CD4-positive, alpha-beta T cell (primary cell): ENCODE measurements around the gene AKAP17A. TPM values are rescaled to one million over a fixed set of nuclear protein-coding genes. Genes with fewer than 3 reads are reported as not detected.

ENCODE experiments used
- ATAC-seq: fragments of 200-7000 bp; cut with Tn5 transposase; one replicate; pipeline ENCODE4 v1.10.0; 2022; ENCODE audit warnings: mild to moderate bottlenecking; ENCODE audit not compliant: poor library complexity
- CTCF ChIA-PET: fragments of 350-600 bp; sonication (Branson Sonifier 250); formaldehyde crosslinking; loops from one replicate; lab custom pipeline; 2021; ENCODE audit warnings: antibody characterized with exemption, inconsistent platforms; lab: Charles Lee
- POLR2A ChIA-PET: fragments of 350-600 bp; sonication (Branson Sonifier 250); formaldehyde crosslinking; loops from one replicate; lab custom pipeline; 2021; ENCODE audit warnings: antibody characterized with exemption, inconsistent platforms; lab: Charles Lee
- DNase-seq, 14 experiments: peaks; one replicate each; pipeline ENCODE4 v3.0.0-alpha.2; 2013 to 2020; ENCODE audit warnings: mixed read lengths in 2 of 14
- H3K27ac ChIP-seq, 2 donors: one replicate each; pipeline versions ENCODE4 v1.5.1 to v1.7.0; 2013; ENCODE audit warnings: low read length in 2 of 2, low read depth in 1 of 2, mild to moderate bottlenecking in 1 of 2
- H3K27me3 ChIP-seq, 2 experiments: 1 replicate in 1 of 2; 2 replicates in 1 of 2; pipeline versions ENCODE4 v1.6.1 to v1.7.0; 2013; ENCODE audit warnings: low read length in 2 of 2, control low read depth in 1 of 2, mild to moderate bottlenecking in 1 of 2, moderate library complexity in 1 of 2; ENCODE audit not compliant: insufficient read depth in 2 of 2, control insufficient read depth in 1 of 2
- H3K36me3 ChIP-seq: one replicate; pipeline ENCODE4 v1.6.1; 2013; ENCODE audit warnings: low read length, control low read depth; ENCODE audit not compliant: insufficient read depth
- H3K4me1 ChIP-seq: one replicate; pipeline ENCODE4 v1.6.1; 2013; ENCODE audit warnings: low read length, control low read depth; ENCODE audit not compliant: insufficient read depth
- H3K4me3 ChIP-seq: one replicate; pipeline ENCODE4 v1.5.1; 2013; ENCODE audit warnings: mild to moderate bottlenecking, low read length, moderate library complexity
- H3K9me3 ChIP-seq, 2 experiments: 1 replicate in 1 of 2; 2 replicates in 1 of 2; pipeline versions ENCODE4 v1.6.1 to v1.7.0; 2013; ENCODE audit warnings: low read length in 2 of 2, mild to moderate bottlenecking in 2 of 2, control low read depth in 1 of 2, moderate library complexity in 1 of 2; ENCODE audit not compliant: control insufficient read depth in 1 of 2, insufficient read depth in 1 of 2
- H3K27ac Mint-ChIP-seq: one replicate; pipeline ENCODE4 v1.8.0; 2020; ENCODE audit warnings: mixed read lengths
- H3K27me3 Mint-ChIP-seq: one replicate; pipeline ENCODE4 v1.8.0; 2021; ENCODE audit warnings: mixed read lengths
- H3K36me3 Mint-ChIP-seq: one replicate; pipeline ENCODE4 v1.8.0; 2021; ENCODE audit warnings: low read depth, mixed read lengths
- H3K4me1 Mint-ChIP-seq: one replicate; pipeline ENCODE4 v1.8.0; 2021; ENCODE audit warnings: low read depth, mixed read lengths
- H3K4me3 Mint-ChIP-seq: one replicate; pipeline ENCODE4 v1.8.0; 2020; ENCODE audit warnings: mild to moderate bottlenecking, mixed read lengths
- H3K9me3 Mint-ChIP-seq: one replicate; pipeline ENCODE4 v1.8.0; 2020; ENCODE audit warnings: mixed read lengths
- CTCF ChIP-seq: fragments of 200-600 bp; IDR thresholded peaks from one replicate; pipeline ENCODE4 v1.8.0; 2022; ENCODE audit warnings: antibody characterized with exemption, mild to moderate bottlenecking
- intact Hi-C, 2 experiments: fragments of 100-400 bp; cut with DNase I in 1 of 2; cut with micrococcal nuclease in 1 of 2; formaldehyde crosslinking; loops; one replicate each; pipeline versions ENCODE4 v1.15.1 to v1.9.0; 2023 to 2025; cut with DNase I, micrococcal nuclease
- total RNA-seq, 174 experiments: library from RNA in 2 of 174; stranded (reverse) in 2 of 174; gene quantifications; one replicate each; pipeline ENCODE4 v1.2.3 and lab custom pipeline; 2021 to 2026

AKAP17A gene
- total RNA-seq, 2 experiments from 2014 or later: 143 to 149 TPM

- DNase-seq: no peak
- no peak overlapping the region for H3K4me3 ChIP-seq
Measured at GRCh38 chrX:1589356-1590130, 1.9 kb upstream of the AKAP17A start.

GRCh38 chrX:1591863-1592469 is 562 bp downstream of the AKAP17A start:
- ATAC-seq: peak; percentile 9
- peaks cover 49% of the 10 kb centered on the region for H3K36me3 Mint-ChIP-seq
- H3K9me3 Mint-ChIP-seq: no peaks in the 10 kb centered on the region
- H3K27me3 Mint-ChIP-seq: no peaks in the 10 kb centered on the region
- Histone ChIP-seq H3K9me3 (no peaks in the 10 kb centered on the region), H3K27ac (peak overlapping the region; percentile 53 to 55), H3K4me1 (peaks cover 47% of the 10 kb centered on the region), H3K36me3 (peaks cover 38% of the 10 kb centered on the region), H3K27me3 (no peaks in the 10 kb centered on the region), H3K4me3 (peak overlapping the region; percentile 80)
- DNase-seq: peak in 4 of 14 experiments; percentile 7 to 53 (median 29)
- H3K4me1 Mint-ChIP-seq: peaks cover 39% of the 10 kb centered on the region
- CTCF ChIA-PET: no interaction called here
- intact Hi-C loops: loop anchor here (1.0 to 10.0 kb wide), 6 partner anchors 55 to 1015 kb away; partner anchors contain the start of genes SLC25A6 (in 2 of the 2) and P2RY8 (in 1 of the 2)
- TF ChIP-seq CTCF: no peak
- peak overlapping the region; percentile 90 for H3K27ac Mint-ChIP-seq
- POLR2A ChIA-PET: no interaction called here
- H3K4me3 Mint-ChIP-seq: peak overlapping the region; percentile 94

More at GRCh38 chrX:1589356-1590130, 1.9 kb upstream of the AKAP17A start:
- H3K4me1 Mint-ChIP-seq: peaks cover 31% of the 10 kb centered on the region
- Histone ChIP-seq H3K27ac (no peak overlapping the region), H3K36me3 (peaks cover 14% of the 10 kb centered on the region), H3K9me3 (no peaks in the 10 kb centered on the region), H3K4me1 (peaks cover 29% of the 10 kb centered on the region), H3K27me3 (no peaks in the 10 kb centered on the region)
- no peak overlapping the region for H3K4me3 Mint-ChIP-seq
- peak overlapping the region; percentile 73 for H3K27ac Mint-ChIP-seq
- ATAC-seq: no peak
- ChIA-PET POLR2A (no interaction called here), CTCF (no interaction called here)
- TF ChIP-seq CTCF: no peak
- H3K36me3 Mint-ChIP-seq: peaks cover 31% of the 10 kb centered on the region
- intact Hi-C loops: loop anchor here (2.0 to 10.0 kb wide), 4 partner anchors 53 to 1018 kb away; partner anchors contain the start of genes P2RY8 (in 1 of the 2) and SLC25A6 (in 1 of the 2)
- no peaks in the 10 kb centered on the region for H3K9me3 Mint-ChIP-seq
- no peaks in the 10 kb centered on the region for H3K27me3 Mint-ChIP-seq

- DNase-seq (peak in 4 of 14 experiments; percentile 6 to 41 (median 28)), ATAC-seq (no peak)
- Histone ChIP-seq H3K4me1 (peaks cover 50% of the 10 kb centered on the region), H3K4me3 (peak overlapping the region; percentile 80), H3K9me3 (no peaks in the 10 kb centered on the region), H3K27me3 (no peaks in the 10 kb centered on the region), H3K36me3 (peaks cover 44% of the 10 kb centered on the region), H3K27ac (peak overlapping the region; percentile 53 to 55)
- intact Hi-C loops: loop anchor here (2.0 to 10.0 kb wide), 4 partner anchors 200 to 1015 kb away; partner anchors contain the start of gene SLC25A6 (in 2 of the 2)
- H3K4me1 Mint-ChIP-seq: peaks cover 36% of the 10 kb centered on the region
- no peaks in the 10 kb centered on the region for H3K27me3 Mint-ChIP-seq
- ChIA-PET CTCF (no interaction called here), POLR2A (no interaction called here)
- peak overlapping the region; percentile 94 for H3K4me3 Mint-ChIP-seq
- peak overlapping the region; percentile 90 for H3K27ac Mint-ChIP-seq
- H3K36me3 Mint-ChIP-seq: peaks cover 56% of the 10 kb centered on the region
- H3K9me3 Mint-ChIP-seq: no peaks in the 10 kb centered on the region
- no peak for TF ChIP-seq CTCF
Measured at GRCh38 chrX:1592470-1593142, 1.2 kb downstream of the AKAP17A start.
